CD14-positive monocyte (primary cell): ENCODE data around the gene TEX13A. TPM values are rescaled to one million over a fixed set of nuclear protein-coding genes. Genes with fewer than 3 reads are reported as not detected.

ENCODE experiments used
- DNase-seq, 3 donors: peaks; one replicate each; pipeline ENCODE4 v3.0.0-alpha.2; 2011 to 2022
- H2AFZ ChIP-seq: 2 replicates; pipeline ENCODE4 v1.6.0; 2012; ENCODE audit warnings: mild to moderate bottlenecking, low read depth, low read length, inconsistent platforms; ENCODE audit not compliant: insufficient read depth, poor library complexity, severe bottlenecking
- H3K27ac ChIP-seq, 2 donors: 1 replicate in 1 of 2; 2 replicates in 1 of 2; pipeline ENCODE4 v1.5.1; 2012 to 2013; ENCODE audit warnings: low read length in 2 of 2, control low read depth in 1 of 2, inconsistent platforms in 1 of 2, low read depth in 1 of 2, mild to moderate bottlenecking in 1 of 2
- H3K27me3 ChIP-seq, 2 donors: one replicate each; pipeline versions ENCODE4 v1.6.0 to v1.6.1; 2011 to 2013; ENCODE audit warnings: low read length in 2 of 2; ENCODE audit not compliant: control insufficient read depth in 2 of 2, insufficient read depth in 2 of 2
- H3K36me3 ChIP-seq, 2 donors: replicated peaks in 1 of 2; 1 replicate in 1 of 2; 2 replicates in 1 of 2; pipeline versions ENCODE4 v1.5.1 to v1.6.1; 2012 to 2013; ENCODE audit warnings: low read length in 2 of 2, control low read depth in 1 of 2, inconsistent platforms in 1 of 2, mild to moderate bottlenecking in 1 of 2; ENCODE audit not compliant: insufficient read depth in 2 of 2, control insufficient read depth in 1 of 2
- H3K4me1 ChIP-seq, 2 donors: 1 replicate in 1 of 2; 2 replicates in 1 of 2; pipeline versions ENCODE4 v1.5.1 to v1.6.1; 2012 to 2013; ENCODE audit warnings: low read length in 2 of 2, control low read depth in 1 of 2, inconsistent platforms in 1 of 2, mild to moderate bottlenecking in 1 of 2, moderate library complexity in 1 of 2; ENCODE audit not compliant: insufficient read depth in 2 of 2, control insufficient read depth in 1 of 2
- H3K4me2 ChIP-seq: replicated peaks from 2 replicates; pipeline ENCODE3; 2012; ENCODE audit warnings: low read length, moderate library complexity, mild to moderate bottlenecking; ENCODE audit not compliant: poor library complexity, severe bottlenecking; ENCODE audit errors: extremely low read depth
- H3K4me3 ChIP-seq, 3 experiments: fragments of 200-600 bp in 1 of 3; sonication (generic) in 1 of 3; replicated peaks in 1 of 3; 1 replicate in 2 of 3; 2 replicates in 1 of 3; pipeline ENCODE4 v1.5.1; 2011 to 2013; ENCODE audit warnings: low read length in 3 of 3, mild to moderate bottlenecking in 3 of 3, control low read depth in 2 of 3, low read depth in 2 of 3, inconsistent platforms in 1 of 3, moderate library complexity in 1 of 3
- H3K79me2 ChIP-seq: 2 replicates; pipeline ENCODE4 v1.6.0; 2012; ENCODE audit warnings: mild to moderate bottlenecking, control low read depth, inconsistent platforms, low read length, moderate library complexity; ENCODE audit not compliant: insufficient read depth
- H3K9ac ChIP-seq: 2 replicates; pipeline ENCODE4 v1.6.0; 2017; ENCODE audit warnings: low read length, mild to moderate bottlenecking; ENCODE audit not compliant: insufficient read depth, poor library complexity, severe bottlenecking
- H3K9me3 ChIP-seq, 2 donors: replicated peaks in 1 of 2; 1 replicate in 1 of 2; 2 replicates in 1 of 2; pipeline versions ENCODE4 v1.5.1 to v1.6.1; 2012 to 2013; ENCODE audit warnings: low read length in 2 of 2, control low read depth in 1 of 2; ENCODE audit not compliant: control insufficient read depth in 1 of 2, insufficient read depth in 1 of 2
- H4K20me1 ChIP-seq: 2 replicates; pipeline ENCODE4 v1.6.0; 2012; ENCODE audit warnings: mild to moderate bottlenecking, low read length, control low read depth, moderate library complexity; ENCODE audit not compliant: insufficient read depth
- H3K27ac Mint-ChIP-seq, 7 donors: one replicate each; pipeline ENCODE4 v1.8.0; 2020; ENCODE audit warnings: mild to moderate bottlenecking in 7 of 7, mixed read lengths in 7 of 7, moderate library complexity in 6 of 7, inconsistent platforms in 2 of 7
- H3K27me3 Mint-ChIP-seq, 3 donors: one replicate each; pipeline ENCODE4 v1.8.0; 2021 to 2022; ENCODE audit warnings: low read depth in 3 of 3, mild to moderate bottlenecking in 3 of 3, mixed read lengths in 3 of 3, moderate library complexity in 3 of 3, inconsistent platforms in 1 of 3
- H3K36me3 Mint-ChIP-seq, 2 donors: one replicate each; pipeline ENCODE4 v1.8.0; 2020; ENCODE audit warnings: mixed read lengths in 2 of 2, inconsistent platforms in 1 of 2, mild to moderate bottlenecking in 1 of 2
- H3K4me1 Mint-ChIP-seq: one replicate; pipeline ENCODE4 v1.8.0; 2020; ENCODE audit warnings: mild to moderate bottlenecking, mixed read lengths
- H3K4me3 Mint-ChIP-seq, 2 donors: one replicate each; pipeline ENCODE4 v1.8.0; 2020; ENCODE audit warnings: mild to moderate bottlenecking in 2 of 2, mixed read lengths in 2 of 2, moderate library complexity in 1 of 2
- H3K9me3 Mint-ChIP-seq, 7 donors: one replicate each; pipeline ENCODE4 v1.8.0; 2020 to 2022; ENCODE audit warnings: mixed read lengths in 7 of 7, mild to moderate bottlenecking in 6 of 7, moderate library complexity in 6 of 7, inconsistent platforms in 2 of 7
- WGBS: methylation state at CpG from one replicate; pipeline ENCODE4 v1.1.5; 2013; ENCODE audit warnings: missing lambda C conversion rate; ENCODE audit not compliant: insufficient coverage; 5-methylcytosine and 5-hydroxymethylcytosine counted together
- intact Hi-C, 2 donors: fragments of 100-400 bp; cut with micrococcal nuclease; formaldehyde crosslinking; loops; one replicate each; pipeline versions ENCODE4 v1.15.0 to v1.15.1; 2023
- polyA plus RNA-seq, 3 donors: library from polyadenylated mRNA; depleted of rRNA in 1 of 3; unstranded in 2 of 3; stranded (reverse) in 1 of 3; fragments of 300-500 nt in 2 of 3; fragments of >200 nt in 1 of 3; fragmentation: Illumina TruSeq in 2 of 3; gene quantifications; 1 replicate in 2 of 3; 2 replicates in 1 of 3; pipeline ENCODE4 v1.2.3, GENCODE V29; 2012 to 2021
- TF ChIP-seq, protein P1 (sequence below): fragments of 200-600 bp; IDR thresholded peaks from one replicate; pipeline ENCODE4 v1.8.0; 2022; ENCODE audit warnings: antibody characterized with exemption, mild to moderate bottlenecking

The TEX13A gene
- polyA plus RNA-seq, 3 donors: not detected

DNA sequence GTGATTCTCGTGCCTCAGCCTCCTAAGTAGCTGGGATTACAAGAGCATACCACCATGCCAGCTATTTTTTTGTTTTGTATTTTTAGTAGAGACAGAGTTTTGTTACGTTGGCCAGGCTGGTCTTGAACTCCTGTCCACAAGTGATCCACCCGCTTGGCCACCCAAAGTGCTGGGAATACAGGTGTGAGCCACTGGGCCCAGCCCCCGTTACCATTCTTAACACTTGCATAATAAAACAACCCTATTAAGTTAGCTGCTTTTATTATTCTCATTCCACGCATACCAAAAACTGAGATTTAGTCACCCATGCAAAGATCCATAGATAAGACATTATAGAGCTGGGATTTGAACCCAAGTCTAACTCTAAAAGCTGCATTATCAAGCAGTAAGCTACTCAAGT, 6.0 kb upstream of the TEX13A start:
- no peak overlapping the region for H3K4me3 Mint-ChIP-seq
- no peaks in the 10 kb centered on the region for H3K4me1 Mint-ChIP-seq
- no peak for DNase-seq
- Histone ChIP-seq H3K27ac (no peak overlapping the region), H3K79me2 (no peaks in the 10 kb centered on the region), H2AFZ (no peak overlapping the region), H3K36me3 (no peaks in the 10 kb centered on the region), H3K4me2 (no peak overlapping the region), H3K9me3 (no peaks in the 10 kb centered on the region), H3K27me3 (no peaks in the 10 kb centered on the region), H3K9ac (no peak overlapping the region), H4K20me1 (no peaks in the 10 kb centered on the region), H3K4me1 (no peaks in the 10 kb centered on the region), H3K4me3 (no peak overlapping the region)
- TF ChIP-seq, protein P1, sequence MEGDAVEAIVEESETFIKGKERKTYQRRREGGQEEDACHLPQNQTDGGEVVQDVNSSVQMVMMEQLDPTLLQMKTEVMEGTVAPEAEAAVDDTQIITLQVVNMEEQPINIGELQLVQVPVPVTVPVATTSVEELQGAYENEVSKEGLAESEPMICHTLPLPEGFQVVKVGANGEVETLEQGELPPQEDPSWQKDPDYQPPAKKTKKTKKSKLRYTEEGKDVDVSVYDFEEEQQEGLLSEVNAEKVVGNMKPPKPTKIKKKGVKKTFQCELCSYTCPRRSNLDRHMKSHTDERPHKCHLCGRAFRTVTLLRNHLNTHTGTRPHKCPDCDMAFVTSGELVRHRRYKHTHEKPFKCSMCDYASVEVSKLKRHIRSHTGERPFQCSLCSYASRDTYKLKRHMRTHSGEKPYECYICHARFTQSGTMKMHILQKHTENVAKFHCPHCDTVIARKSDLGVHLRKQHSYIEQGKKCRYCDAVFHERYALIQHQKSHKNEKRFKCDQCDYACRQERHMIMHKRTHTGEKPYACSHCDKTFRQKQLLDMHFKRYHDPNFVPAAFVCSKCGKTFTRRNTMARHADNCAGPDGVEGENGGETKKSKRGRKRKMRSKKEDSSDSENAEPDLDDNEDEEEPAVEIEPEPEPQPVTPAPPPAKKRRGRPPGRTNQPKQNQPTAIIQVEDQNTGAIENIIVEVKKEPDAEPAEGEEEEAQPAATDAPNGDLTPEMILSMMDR: no peak
- peaks cover 0 to 4% (median 0%) of the 10 kb centered on the region in 3 donors for H3K27me3 Mint-ChIP-seq
- intact Hi-C loops: no loop called here
- WGBS: no CpG with 5 or more reads among the region's 5 CpGs
- H3K27ac Mint-ChIP-seq: no peak overlapping the region
- H3K9me3 Mint-ChIP-seq: no peaks in the 10 kb centered on the region
- no peaks in the 10 kb centered on the region for H3K36me3 Mint-ChIP-seq

DNA sequence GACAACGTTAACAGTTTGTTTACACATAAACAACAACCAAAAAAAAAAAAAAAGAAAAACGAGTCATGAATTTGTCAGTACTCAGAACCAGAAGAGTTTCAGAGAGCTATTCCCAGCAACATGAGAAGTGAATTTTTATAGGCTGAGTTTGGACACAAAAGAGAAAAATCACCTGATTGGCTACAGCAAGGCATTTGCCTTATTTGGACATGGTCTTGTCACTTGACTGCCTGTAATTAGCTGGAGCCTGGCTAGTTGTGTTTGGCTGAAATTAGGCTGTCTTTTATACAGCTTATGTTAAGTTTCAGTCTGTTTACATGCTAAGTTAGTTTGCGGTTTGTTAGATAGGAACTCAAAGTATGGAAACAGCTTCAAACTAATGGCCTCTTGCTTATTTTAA, 880 bp upstream of the TEX13A start:
- H2AFZ ChIP-seq: no peak overlapping the region
- peaks cover 0 to 20% (median 4%) of the 10 kb centered on the region in 7 donors for H3K9me3 Mint-ChIP-seq
- TF ChIP-seq, protein P1: no peak
- H3K27me3 Mint-ChIP-seq: peaks cover 0 to 2% (median 0%) of the 10 kb centered on the region in 3 donors
- H3K4me1 Mint-ChIP-seq: no peaks in the 10 kb centered on the region
- H3K4me2 ChIP-seq: no peak overlapping the region
- no CpG with 5 or more reads among the region's 3 CpGs for WGBS
- no peaks in the 10 kb centered on the region for H3K4me1 ChIP-seq
- intact Hi-C loops: no loop called here
- H3K27me3 ChIP-seq: no peaks in the 10 kb centered on the region
- H3K27ac ChIP-seq: no peak overlapping the region
- no peak overlapping the region for H3K4me3 ChIP-seq
- peaks cover 0 to 14% of the 10 kb centered on the region in 2 donors for H3K9me3 ChIP-seq
- H3K9ac ChIP-seq: no peak overlapping the region
- no peak overlapping the region for H3K4me3 Mint-ChIP-seq
- no peak for DNase-seq
- H3K36me3 Mint-ChIP-seq: no peaks in the 10 kb centered on the region
- H3K27ac Mint-ChIP-seq: no peak overlapping the region
- no peaks in the 10 kb centered on the region for H4K20me1 ChIP-seq
- H3K36me3 ChIP-seq: no peaks in the 10 kb centered on the region
- H3K79me2 ChIP-seq: no peaks in the 10 kb centered on the region
